Loucy (cell line): ENCODE results near the gene BICRA.
"Not testable (repeated sequence)": the region's sequence is repeated elsewhere in the genome, so short reads cannot be mapped to it uniquely, and the experiment has no call there.

Experiments used
- H2AFZ ChIP-seq: fragments of 200-600 bp; sonication (generic); 2 replicates; pipeline ENCODE4 v1.6.0; 2016; ENCODE audit warnings: antibody characterized with exemption, mild to moderate bottlenecking, low read length, moderate library complexity
- H3F3A ChIP-seq: fragments of 200-600 bp; 2 replicates; pipeline ENCODE4 v1.6.0; 2016; ENCODE audit warnings: antibody characterized with exemption, low read depth, mild to moderate bottlenecking
- H3K27me3 ChIP-seq: fragments of 200-600 bp; sonication (generic); 2 replicates; pipeline ENCODE4 v1.6.1; 2014; ENCODE audit warnings: low read length, mild to moderate bottlenecking; ENCODE audit not compliant: insufficient read depth, poor library complexity, severe bottlenecking
- H3K36me3 ChIP-seq: fragments of 200-600 bp; sonication (generic); 2 replicates; pipeline ENCODE4 v1.6.1; 2016; ENCODE audit warnings: low read length; ENCODE audit not compliant: insufficient read depth
- H3K4me1 ChIP-seq: fragments of 200-600 bp; sonication (generic); 2 replicates; pipeline ENCODE4 v1.5.1; 2014; ENCODE audit warnings: low read length, mild to moderate bottlenecking; ENCODE audit not compliant: insufficient read depth, poor library complexity, severe bottlenecking
- H3K4me2 ChIP-seq: fragments of 200-600 bp; sonication (generic); 2 replicates; pipeline ENCODE4 v1.6.0; 2014; ENCODE audit warnings: antibody characterized with exemption, low read length, low read depth, mild to moderate bottlenecking; ENCODE audit not compliant: poor library complexity, severe bottlenecking
- H3K4me3 ChIP-seq: fragments of 200-600 bp; sonication (generic); 2 replicates; pipeline ENCODE4 v1.5.1; 2014; ENCODE audit warnings: low read length, mild to moderate bottlenecking, mixed read lengths; ENCODE audit not compliant: poor library complexity, severe bottlenecking
- H3K79me2 ChIP-seq: fragments of 200-600 bp; sonication (generic); 2 replicates; pipeline ENCODE4 v1.6.1; 2014; ENCODE audit warnings: low read length; ENCODE audit not compliant: insufficient read depth
- H3K9ac ChIP-seq: fragments of 200-600 bp; sonication (generic); 2 replicates; pipeline ENCODE4 v1.6.0; 2014; ENCODE audit warnings: mild to moderate bottlenecking, low read depth, low read length, moderate library complexity; ENCODE audit not compliant: poor library complexity, severe bottlenecking
- H3K9me2 ChIP-seq: fragments of 200-600 bp; sonication (generic); replicated peaks from 2 replicates; pipeline ENCODE4 v1.6.1; 2016; ENCODE audit warnings: low read depth, low read length, mixed read lengths
- H3K9me3 ChIP-seq: fragments of 200-600 bp; sonication (generic); 2 replicates; pipeline ENCODE4 v1.6.1; 2014; ENCODE audit warnings: mild to moderate bottlenecking, antibody characterized with exemption, low read length, low read depth; ENCODE audit not compliant: insufficient read depth
- H4K20me1 ChIP-seq: fragments of 200-600 bp; sonication (generic); 2 replicates; pipeline ENCODE4 v1.6.0; 2014; ENCODE audit warnings: antibody characterized with exemption, low read length, mild to moderate bottlenecking; ENCODE audit not compliant: insufficient read depth, poor library complexity, severe bottlenecking
- EZH2phosphoT487 ChIP-seq: fragments of 200-600 bp; IDR thresholded peaks from 2 replicates; pipeline ENCODE4 v1.6.1; 2018; ENCODE audit warnings: antibody characterized with exemption, mild to moderate bottlenecking, moderate library complexity, borderline replicate concordance
- TF ChIP-seq, protein P1 (sequence below): fragments of 200-600 bp; sonication (generic); conservative IDR thresholded peaks from 2 replicates; pipeline ENCODE4 v1.5.1; 2014; ENCODE audit warnings: mild to moderate bottlenecking, antibody characterized with exemption, low read length

Gene BICRA

DNA sequence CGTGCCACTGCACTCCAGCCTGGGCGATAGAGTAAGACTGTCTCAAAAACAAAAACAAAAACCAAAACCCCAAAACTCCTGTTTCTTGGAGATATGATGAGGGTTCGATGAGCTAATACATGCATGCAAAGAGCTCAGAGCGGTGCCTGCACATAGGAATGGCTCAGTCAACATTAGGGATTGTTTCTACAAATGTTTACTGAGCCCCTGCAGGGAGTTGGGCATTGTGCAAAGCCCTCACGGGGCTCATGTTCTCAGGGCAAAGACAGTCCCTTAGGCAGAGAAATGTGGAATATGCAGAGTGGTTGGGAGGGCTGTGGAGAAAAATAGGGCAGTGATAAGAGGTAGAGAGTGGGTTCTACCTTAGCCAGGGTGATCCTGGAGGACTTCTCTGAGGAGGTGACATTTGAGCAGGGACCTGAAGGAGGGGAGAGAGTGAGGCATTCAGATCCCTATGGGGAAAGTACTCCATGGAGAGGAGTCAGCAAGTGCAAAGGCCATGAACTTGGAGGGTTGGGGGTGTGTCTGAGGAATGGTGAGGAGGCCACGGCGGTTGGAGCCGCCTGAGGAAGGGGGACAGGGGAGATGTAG lies 102.8 kb downstream of the BICRA start:
- H3K4me1 ChIP-seq, result no peaks in the 10 kb centered on the region
- no peaks in the 10 kb centered on the region for H3K36me3 ChIP-seq
- no peak overlapping the region for H3K4me2 ChIP-seq
- H4K20me1 ChIP-seq, result no peaks in the 10 kb centered on the region
- no peak overlapping the region for H3K4me3 ChIP-seq
- H3F3A ChIP-seq, result no peaks in the 10 kb centered on the region
- no peaks in the 10 kb centered on the region for H3K27me3 ChIP-seq
- H2AFZ ChIP-seq, result no peak overlapping the region
- H3K9me3 ChIP-seq, result no peaks in the 10 kb centered on the region
- TF ChIP-seq EZH2phosphoT487, result no peak
- TF ChIP-seq, protein P1, sequence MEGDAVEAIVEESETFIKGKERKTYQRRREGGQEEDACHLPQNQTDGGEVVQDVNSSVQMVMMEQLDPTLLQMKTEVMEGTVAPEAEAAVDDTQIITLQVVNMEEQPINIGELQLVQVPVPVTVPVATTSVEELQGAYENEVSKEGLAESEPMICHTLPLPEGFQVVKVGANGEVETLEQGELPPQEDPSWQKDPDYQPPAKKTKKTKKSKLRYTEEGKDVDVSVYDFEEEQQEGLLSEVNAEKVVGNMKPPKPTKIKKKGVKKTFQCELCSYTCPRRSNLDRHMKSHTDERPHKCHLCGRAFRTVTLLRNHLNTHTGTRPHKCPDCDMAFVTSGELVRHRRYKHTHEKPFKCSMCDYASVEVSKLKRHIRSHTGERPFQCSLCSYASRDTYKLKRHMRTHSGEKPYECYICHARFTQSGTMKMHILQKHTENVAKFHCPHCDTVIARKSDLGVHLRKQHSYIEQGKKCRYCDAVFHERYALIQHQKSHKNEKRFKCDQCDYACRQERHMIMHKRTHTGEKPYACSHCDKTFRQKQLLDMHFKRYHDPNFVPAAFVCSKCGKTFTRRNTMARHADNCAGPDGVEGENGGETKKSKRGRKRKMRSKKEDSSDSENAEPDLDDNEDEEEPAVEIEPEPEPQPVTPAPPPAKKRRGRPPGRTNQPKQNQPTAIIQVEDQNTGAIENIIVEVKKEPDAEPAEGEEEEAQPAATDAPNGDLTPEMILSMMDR, result no peak
- no peaks in the 10 kb centered on the region for H3K9me2 ChIP-seq
- H3K79me2 ChIP-seq, result no peaks in the 10 kb centered on the region
- no peak overlapping the region for H3K9ac ChIP-seq

DNA sequence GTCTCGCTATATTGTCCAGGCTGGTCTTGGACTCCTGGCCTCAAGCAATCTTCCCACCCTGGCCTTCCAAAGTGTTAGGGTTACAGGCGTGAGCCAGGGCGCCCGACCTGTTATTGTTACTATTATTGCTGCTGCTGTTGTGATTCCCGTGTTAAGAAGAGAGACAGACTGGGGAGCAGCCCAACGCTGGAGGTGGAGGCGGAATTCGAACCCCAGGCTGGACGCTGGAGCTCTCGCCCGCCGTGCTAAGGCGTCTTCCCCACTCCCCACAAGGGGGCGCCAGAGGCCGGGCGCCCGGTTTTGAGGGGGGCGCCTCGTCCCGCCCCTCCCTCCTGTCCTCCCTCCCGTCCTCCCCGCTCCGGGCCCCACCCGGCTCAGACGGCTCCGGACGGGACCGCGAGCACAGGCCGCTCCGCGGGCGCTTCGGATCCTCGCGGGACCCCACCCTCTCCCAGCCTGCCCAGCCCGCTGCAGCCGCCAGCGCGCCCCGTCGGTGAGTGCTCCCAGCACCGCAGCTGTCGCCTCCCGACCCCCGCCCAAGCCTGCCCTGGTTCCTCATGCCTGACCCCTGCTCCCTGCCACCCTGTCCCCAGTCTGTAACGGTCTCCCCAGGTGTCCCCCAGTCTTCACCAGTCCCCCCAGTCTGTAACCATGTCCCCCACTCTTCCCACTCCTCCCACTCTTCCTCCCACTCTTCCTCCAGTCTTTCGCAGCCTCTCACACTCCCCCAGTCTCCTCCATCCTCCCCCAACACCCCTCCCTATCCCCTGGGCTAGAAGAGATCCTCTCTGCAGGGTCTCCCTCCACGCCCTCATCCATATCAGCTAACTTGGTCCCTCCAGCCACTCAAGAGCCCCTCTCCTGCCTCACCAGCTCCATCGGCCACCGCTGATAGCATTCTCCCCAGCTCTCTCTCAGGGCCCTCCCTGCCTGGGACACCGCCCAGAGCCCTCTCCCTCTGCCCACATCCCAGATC lies 104.4 kb downstream of the BICRA start, which contains the start of gene EHD2:
EHD2 (plus strand) TSS at position 377 of the 976 bp plus-strand sequence. CDS start 3,191 bp downstream, outside the sequence.
- no peaks in the 10 kb centered on the region for H3K9me2 ChIP-seq
- H3K27me3 ChIP-seq, result no peaks in the 10 kb centered on the region
- H3K79me2 ChIP-seq, result no peaks in the 10 kb centered on the region
- peak within 1 kb of the TSS; percentile 44 for H3K9ac ChIP-seq
- H2AFZ ChIP-seq, result peak within 1 kb of the TSS; percentile 22; the same call in 1 of the 2 replicates
- TF ChIP-seq, protein P1, result peak; percentile 68
- TF ChIP-seq EZH2phosphoT487, result no peak
- peak within 1 kb of the TSS; percentile 25 for H3K4me2 ChIP-seq
- no peaks in the 10 kb centered on the region for H3K36me3 ChIP-seq
- H4K20me1 ChIP-seq, result no peaks in the 10 kb centered on the region
- H3K4me3 ChIP-seq, result peak within 1 kb of the TSS; percentile 59
- no peaks in the 10 kb centered on the region for H3F3A ChIP-seq
- H3K9me3 ChIP-seq, result no peaks in the 10 kb centered on the region
- H3K4me1 ChIP-seq, result no peaks in the 10 kb centered on the region

DNA sequence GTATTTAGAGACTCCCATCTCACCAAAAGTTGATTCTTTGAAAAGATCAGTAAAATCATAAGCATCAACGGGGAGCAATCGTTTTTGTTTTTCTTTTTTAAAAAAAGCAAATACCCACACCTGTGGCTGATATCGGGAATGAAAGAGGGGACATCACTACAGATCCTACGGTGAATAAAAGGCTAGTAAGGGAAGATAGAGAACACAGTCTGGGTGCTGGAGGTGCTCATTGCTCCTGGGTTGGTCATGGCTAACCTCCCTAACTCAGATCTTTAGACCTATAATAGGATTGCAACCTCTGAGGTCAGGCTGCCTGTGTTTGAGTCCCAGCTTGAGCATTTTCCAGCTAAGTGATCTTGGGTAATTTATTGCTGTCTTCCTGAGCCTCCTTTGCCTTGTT lies 105.4 kb downstream of the BICRA start:
- TF ChIP-seq, protein P1, result no peak
- no peak for TF ChIP-seq EZH2phosphoT487
- no peak overlapping the region for H3K4me2 ChIP-seq
- H4K20me1 ChIP-seq, result no peaks in the 10 kb centered on the region
- no peaks in the 10 kb centered on the region for H3K9me2 ChIP-seq
- H3K9ac ChIP-seq, result no peak overlapping the region
- H3K36me3 ChIP-seq, result no peaks in the 10 kb centered on the region
- H3K4me3 ChIP-seq, result no peak overlapping the region
- no peaks in the 10 kb centered on the region for H3K9me3 ChIP-seq
- H2AFZ ChIP-seq, result no peak overlapping the region
- H3K79me2 ChIP-seq, result no peaks in the 10 kb centered on the region
- no peaks in the 10 kb centered on the region for H3K27me3 ChIP-seq
- no peaks in the 10 kb centered on the region for H3K4me1 ChIP-seq
- no peaks in the 10 kb centered on the region for H3F3A ChIP-seq

DNA sequence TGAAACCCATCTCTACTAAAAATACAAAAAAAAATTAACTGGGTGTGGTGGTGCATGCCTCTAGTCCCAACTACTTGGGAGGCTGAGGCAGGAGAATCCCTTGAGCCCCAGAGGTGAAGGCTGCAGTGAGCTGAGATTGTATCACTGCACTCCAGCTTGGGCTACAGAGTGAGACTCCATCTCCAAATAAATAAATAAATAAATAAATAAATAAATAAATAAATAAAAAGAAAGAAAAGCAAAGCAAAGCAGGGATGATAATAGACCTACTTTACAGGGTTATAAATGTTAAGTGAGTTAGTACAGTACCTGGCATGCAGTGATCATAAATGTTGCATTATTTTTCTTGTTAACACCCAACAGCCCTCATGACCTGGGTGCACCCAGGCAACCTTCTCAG lies 105.9 kb downstream of the BICRA start:
- H4K20me1 ChIP-seq, H3F3A ChIP-seq, H3K4me3 ChIP-seq, H3K9ac ChIP-seq, H2AFZ ChIP-seq, H3K9me2 ChIP-seq, H3K4me1 ChIP-seq, H3K27me3 ChIP-seq, H3K79me2 ChIP-seq, H3K4me2 ChIP-seq, H3K9me3 ChIP-seq, H3K36me3 ChIP-seq: not testable (repeated sequence)
